HCT116 (cell line): ENCODE data around the gene FBXO5. TPM values are rescaled to one million over a fixed set of nuclear protein-coding genes. Genes with fewer than 3 reads are reported as not detected.

Source experiments
- ATAC-seq: fragments of 200-7000 bp; cut with Tn5 transposase; 2 replicates; pipeline ENCODE4 v1.9.1; 2020; ENCODE audit warnings: mild to moderate bottlenecking, moderate library complexity
- BruUV-seq: library from RNA; stranded (reverse); fragments of 400-500 nt; replicated peaks from 2 replicates; lab custom pipeline; 2021; lab: Mats Ljungman, UMichigan
- CTCF ChIA-PET: fragments of 300-600 bp; sonication (Branson Sonifier 250); formaldehyde crosslinking; loops from one replicate; lab custom pipeline; 2021; ENCODE audit warnings: antibody characterized with exemption; lab: Charles Lee
- POLR2A ChIA-PET: fragments of 300-600, 350-600 bp; sonication (Branson Sonifier 250); formaldehyde crosslinking; loops from one replicate; lab custom pipeline; 2021; ENCODE audit warnings: antibody characterized with exemption; lab: Charles Lee
- RAD21 ChIA-PET, 2 experiments: fragments of 300-600 bp; sonication (Branson Sonifier 250); formaldehyde crosslinking; loops; one replicate each; lab custom pipeline; 2023; ENCODE audit warnings: low total read pairs in 2 of 2; ENCODE audit not compliant: uncharacterized antibody in 2 of 2, unreplicated experiment in 2 of 2, low non-redundant PET in 1 of 2; lab: Charles Lee
- DNase-seq: peaks from one replicate; pipeline ENCODE4 v3.0.0-alpha.2; 2010; ENCODE audit warnings: low read depth, low spot score
- H2AFZ ChIP-seq: fragments of 200-600 bp; shearing (Covaris generic), sonication (generic); 2 replicates; pipeline ENCODE4 v1.6.1; 2017; ENCODE audit warnings: low read depth, mixed run types, mixed read lengths, antibody characterized with exemption, low read length; ENCODE audit not compliant: poor library complexity, severe bottlenecking
- H3K27ac ChIP-seq: 2 replicates; pipeline ENCODE4 v1.5.1; 2012; ENCODE audit warnings: low read depth, low read length
- H3K27me3 ChIP-seq: fragments of 200-600 bp; sonication (generic); 2 replicates; pipeline ENCODE4 v1.6.1; 2016; ENCODE audit warnings: mixed run types, low read length, mixed read lengths; ENCODE audit not compliant: insufficient read depth
- H3K36me3 ChIP-seq, 2 experiments: fragments of 200-500 bp in 1 of 2; fragments of 200-600 bp in 1 of 2; sonication (Bioruptor generic) in 1 of 2; sonication (generic) in 1 of 2; 2 replicates each; pipeline versions ENCODE4 v1.5.1 to v1.6.1; 2014 to 2016; ENCODE audit warnings: low read length in 2 of 2, inconsistent platforms in 1 of 2, mixed read lengths in 1 of 2, mixed run types in 1 of 2; ENCODE audit not compliant: insufficient read depth in 2 of 2, control insufficient read depth in 1 of 2
- H3K4me1 ChIP-seq, 2 experiments: fragments of 200-600 bp in 1 of 2; sonication (generic) in 1 of 2; 2 replicates each; pipeline versions ENCODE4 v1.5.1 to v1.6.1; 2012 to 2017; ENCODE audit warnings: low read length in 2 of 2, inconsistent platforms in 1 of 2, mild to moderate bottlenecking in 1 of 2, mixed read lengths in 1 of 2, mixed run types in 1 of 2, moderate library complexity in 1 of 2; ENCODE audit not compliant: insufficient read depth in 2 of 2, control insufficient read depth in 1 of 2
- H3K4me2 ChIP-seq: fragments of 200-600 bp; sonication (generic); 2 replicates; pipeline ENCODE4 v1.6.1; 2017; ENCODE audit warnings: mixed run types, low read length, mixed read lengths
- H3K4me3 ChIP-seq, 2 experiments: fragments of 200-600 bp in 1 of 2; sonication (generic) in 1 of 2; replicated peaks in 1 of 2; 2 replicates each; pipeline ENCODE4 v1.5.1; 2011 to 2016; ENCODE audit warnings: low read length in 2 of 2, control low read depth in 1 of 2, low read depth in 1 of 2, mild to moderate bottlenecking in 1 of 2, mixed read lengths in 1 of 2, mixed run types in 1 of 2
- H3K79me2 ChIP-seq: fragments of 200-600 bp; sonication (generic); 2 replicates; pipeline ENCODE4 v1.6.1; 2017; ENCODE audit warnings: mild to moderate bottlenecking, mixed run types, low read length, moderate library complexity, mixed read lengths; ENCODE audit not compliant: insufficient read depth
- H3K9ac ChIP-seq: fragments of 200-600 bp; sonication (generic); 2 replicates; pipeline ENCODE4 v1.6.1; 2016; ENCODE audit warnings: low read length, mixed read lengths
- H3K9me2 ChIP-seq: fragments of 200-600 bp; sonication (generic), shearing (Covaris generic); 2 replicates; pipeline ENCODE4 v1.6.1; 2017; ENCODE audit warnings: mixed run types, mild to moderate bottlenecking, moderate library complexity; ENCODE audit not compliant: insufficient read depth
- H3K9me3 ChIP-seq, 2 experiments: fragments of 200-500 bp in 1 of 2; fragments of 200-600 bp in 1 of 2; sonication (Bioruptor generic) in 1 of 2; sonication (generic) in 1 of 2; 2 replicates each; pipeline ENCODE4 v1.6.1; 2014 to 2017; ENCODE audit warnings: low read length in 2 of 2, mixed read lengths in 2 of 2, inconsistent platforms in 1 of 2, low read depth in 1 of 2, mild to moderate bottlenecking in 1 of 2, mixed run types in 1 of 2, moderate library complexity in 1 of 2; ENCODE audit not compliant: control insufficient read depth in 1 of 2, insufficient read depth in 1 of 2
- H4K20me1 ChIP-seq: fragments of 200-600 bp; sonication (generic), shearing (Covaris generic); 2 replicates; pipeline ENCODE4 v1.6.1; 2017; ENCODE audit warnings: mixed run types, mild to moderate bottlenecking, moderate library complexity; ENCODE audit not compliant: insufficient read depth
- CBX3 ChIP-seq: IDR thresholded peaks from 2 replicates; pipeline ENCODE4 v1.6.1; 2012; ENCODE audit warnings: low read depth
- EGR1 ChIP-seq: IDR thresholded peaks from 2 replicates; pipeline ENCODE4 v1.6.1; 2012; ENCODE audit warnings: low read depth
- EZH2phosphoT487 ChIP-seq: fragments of 200-600 bp; IDR thresholded peaks from 2 replicates; pipeline ENCODE4 v1.6.1; 2018; ENCODE audit warnings: antibody characterized with exemption, borderline replicate concordance
- FOSL1 ChIP-seq: IDR thresholded peaks from 2 replicates; pipeline ENCODE4 v1.6.1; 2012; ENCODE audit warnings: low read depth
- POLR2A ChIP-seq: IDR thresholded peaks from 2 replicates; pipeline ENCODE4 v1.7.0; 2011; ENCODE audit warnings: borderline replicate concordance; ENCODE audit not compliant: insufficient read depth, insufficient read length; ENCODE audit errors: extremely low read depth
- RAD21 ChIP-seq: IDR thresholded peaks from 2 replicates; pipeline ENCODE4 v1.6.1; 2012; ENCODE audit warnings: low read depth, mild to moderate bottlenecking
- SIN3A ChIP-seq: IDR thresholded peaks from 2 replicates; pipeline ENCODE4 v1.6.1; 2012; ENCODE audit warnings: low read depth
- SP1 ChIP-seq: IDR thresholded peaks from 2 replicates; pipeline ENCODE4 v1.6.1; 2012; ENCODE audit warnings: low read depth
- SRF ChIP-seq: IDR thresholded peaks from 2 replicates; pipeline ENCODE4 v1.6.1; 2012; ENCODE audit warnings: low read depth
- YY1 ChIP-seq: IDR thresholded peaks from 2 replicates; pipeline ENCODE4 v1.6.1; 2011; ENCODE audit warnings: low read length, low read depth, moderate library complexity, mild to moderate bottlenecking; ENCODE audit not compliant: insufficient replicate concordance; ENCODE audit errors: extremely low read depth
- ZFX ChIP-seq: fragments of 450-650 bp; IDR thresholded peaks from 2 replicates; pipeline ENCODE4 v1.6.1; 2017
- ZNF274 ChIP-seq: fragments of 200-500 bp; sonication (Bioruptor generic); IDR thresholded peaks from 2 replicates; pipeline ENCODE4 v1.6.1; 2014; ENCODE audit warnings: mild to moderate bottlenecking, low read depth, low read length, inconsistent platforms
- intact Hi-C: fragments of 100-400 bp; cut with micrococcal nuclease; formaldehyde crosslinking; loops from 2 replicates; pipeline ENCODE4 v1.10.0; 2022
- total RNA-seq: library from RNA; stranded (reverse); gene quantifications from one replicate; pipeline ENCODE4 v1.2.1, GENCODE V29; 2021; ENCODE audit not compliant: unreplicated experiment
- TF ChIP-seq, protein P1 (sequence below): IDR thresholded peaks from 2 replicates; pipeline ENCODE4 v1.6.1; 2012
- TF ChIP-seq, protein P2 (sequence below), 3 experiments: fragments of 200-600 bp in 1 of 3; sonication (generic) in 1 of 3; IDR thresholded peaks in 2 of 3; conservative IDR thresholded peaks in 1 of 3; 2 replicates each; pipeline ENCODE4 v1.5.1; 2012 to 2017; ENCODE audit warnings: low read depth in 2 of 3, low read length in 2 of 3, antibody characterized with exemption in 1 of 3, borderline replicate concordance in 1 of 3, control low read depth in 1 of 3, mild to moderate bottlenecking in 1 of 3, mixed read lengths in 1 of 3, mixed run types in 1 of 3, moderate library complexity in 1 of 3; ENCODE audit not compliant: insufficient read depth in 1 of 3

Gene FBXO5
- total RNA-seq, 1 experiment from 2014 or later, result 38.9 TPM

DNA sequence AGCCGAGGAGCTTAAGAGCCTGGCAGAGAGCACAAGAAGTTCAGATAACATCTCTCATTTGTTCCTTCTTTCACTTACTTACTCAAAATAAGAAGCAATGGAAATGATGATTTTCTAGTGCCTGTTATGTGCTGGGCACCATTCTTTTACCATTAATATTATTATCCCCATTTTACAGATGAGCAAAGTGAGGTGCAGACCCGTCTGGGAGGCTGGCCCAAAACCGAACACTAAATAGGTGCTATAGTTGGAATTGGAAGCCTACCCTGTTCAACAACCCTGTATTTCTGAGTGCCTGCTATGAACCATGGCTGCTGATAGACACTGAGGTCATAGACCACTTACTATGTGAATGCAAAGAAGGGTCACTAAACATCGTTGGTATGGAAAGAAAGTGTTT lies 44.6 kb upstream of the FBXO5 start:
- no peak for DNase-seq
- Histone ChIP-seq H3K27me3 (no peaks in the 10 kb centered on the region), H3K4me3 (no peak overlapping the region)
- no peak for TF ChIP-seq RAD21
- no peak for TF ChIP-seq SP1
- no peak for TF ChIP-seq ZFX
- TF ChIP-seq SRF, result no peak
- no peak for TF ChIP-seq CBX3
- TF ChIP-seq YY1, result no peak
- TF ChIP-seq EGR1, result no peak
- TF ChIP-seq, protein P1, sequence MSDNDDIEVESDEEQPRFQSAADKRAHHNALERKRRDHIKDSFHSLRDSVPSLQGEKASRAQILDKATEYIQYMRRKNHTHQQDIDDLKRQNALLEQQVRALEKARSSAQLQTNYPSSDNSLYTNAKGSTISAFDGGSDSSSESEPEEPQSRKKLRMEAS, result no peak
- no peak for TF ChIP-seq ZNF274
- TF ChIP-seq FOSL1, result no peak
- TF ChIP-seq, protein P2, sequence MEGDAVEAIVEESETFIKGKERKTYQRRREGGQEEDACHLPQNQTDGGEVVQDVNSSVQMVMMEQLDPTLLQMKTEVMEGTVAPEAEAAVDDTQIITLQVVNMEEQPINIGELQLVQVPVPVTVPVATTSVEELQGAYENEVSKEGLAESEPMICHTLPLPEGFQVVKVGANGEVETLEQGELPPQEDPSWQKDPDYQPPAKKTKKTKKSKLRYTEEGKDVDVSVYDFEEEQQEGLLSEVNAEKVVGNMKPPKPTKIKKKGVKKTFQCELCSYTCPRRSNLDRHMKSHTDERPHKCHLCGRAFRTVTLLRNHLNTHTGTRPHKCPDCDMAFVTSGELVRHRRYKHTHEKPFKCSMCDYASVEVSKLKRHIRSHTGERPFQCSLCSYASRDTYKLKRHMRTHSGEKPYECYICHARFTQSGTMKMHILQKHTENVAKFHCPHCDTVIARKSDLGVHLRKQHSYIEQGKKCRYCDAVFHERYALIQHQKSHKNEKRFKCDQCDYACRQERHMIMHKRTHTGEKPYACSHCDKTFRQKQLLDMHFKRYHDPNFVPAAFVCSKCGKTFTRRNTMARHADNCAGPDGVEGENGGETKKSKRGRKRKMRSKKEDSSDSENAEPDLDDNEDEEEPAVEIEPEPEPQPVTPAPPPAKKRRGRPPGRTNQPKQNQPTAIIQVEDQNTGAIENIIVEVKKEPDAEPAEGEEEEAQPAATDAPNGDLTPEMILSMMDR (IDR thresholded peaks at IDR 0.05 in 2 of 3, conservative IDR thresholded peaks at IDR 0.05 in 1 of 3; ENCODE audit: borderline replicate concordance in 1 of 3, insufficient read depth in 1 of 3, low read depth in 2 of 3, low read length in 2 of 3), result no peak
- TF ChIP-seq EZH2phosphoT487, result no peak
- no peak for TF ChIP-seq SIN3A
- TF ChIP-seq POLR2A, result no peak
- TF ChIP-seq, all 23 proteins: peak for 0
- POLR2A ChIA-PET, result no interaction called here
- H3K9me3 ChIP-seq, result no peaks in the 10 kb centered on the region
- CTCF ChIA-PET, result no interaction called here
- ATAC-seq, result no peak
- H3K79me2 ChIP-seq, result no peaks in the 10 kb centered on the region
- H2AFZ ChIP-seq, result no peak overlapping the region
- RAD21 ChIA-PET, result no interaction called here
- no peaks in the 10 kb centered on the region for H3K36me3 ChIP-seq
- no peak overlapping the region for H3K4me2 ChIP-seq
- no peaks in the 10 kb centered on the region for H4K20me1 ChIP-seq
- H3K4me1 ChIP-seq, result no peaks in the 10 kb centered on the region
- intact Hi-C loops, result no loop called here
- no peak overlapping the region for H3K27ac ChIP-seq
- H3K9me2 ChIP-seq, result no peaks in the 10 kb centered on the region
- BruUV-seq, result no TSS peak
- H3K9ac ChIP-seq, result no peak overlapping the region
